K562 (cell line): Measurements from ENCODE around the gene MITF. TPM values are rescaled to one million over a fixed set of nuclear protein-coding genes. Genes with fewer than 3 reads are reported as not detected.

Experiments
- ATAC-seq: fragments of 200-7000 bp; cut with Tn5 transposase; 3 replicates; pipeline ENCODE4 v1.9.1; 2020; ENCODE audit warnings: moderate library complexity
- BruUV-seq: library from RNA; stranded (reverse); fragments of 400-500 nt; replicated peaks from 2 replicates; lab custom pipeline; 2021; lab: Mats Ljungman, UMichigan
- CTCF ChIA-PET: fragments of 300-600 bp; formaldehyde crosslinking; extraction: SDS; loops from one replicate; lab custom pipeline; 2021; ENCODE audit warnings: low intra/inter-chr PET ratio; lab: Yijun Ruan, JAX
- POLR2A ChIA-PET: fragments of 300-600, 350-650 bp; sonication (Branson Sonifier 250); formaldehyde crosslinking; extraction: SDS; loops from one replicate; lab custom pipeline; 2021; ENCODE audit warnings: antibody characterized with exemption, inconsistent platforms; lab: Yijun Ruan, JAX
- DNase-seq, 4 experiments: peaks; one replicate each; pipeline versions ENCODE4 v3.0.0 to v3.0.0-alpha.2; 2011 to 2018; ENCODE audit warnings: low spot score in 3 of 4, mixed read lengths in 3 of 4; ENCODE audit errors: extremely low read depth in 1 of 4
- FAIRE-seq: peaks from 2 replicates; lab custom pipeline; 2011; peaks lifted over from hg19 to GRCh38; lab: Jason Lieb, UNC
- H2AFZ ChIP-seq: 2 replicates; pipeline ENCODE4 v1.6.0; 2011; ENCODE audit warnings: low read depth, low read length, control low read depth, inconsistent platforms
- H3K27ac ChIP-seq: fragments of 200-600 bp; 3 replicates; pipeline ENCODE4 v1.8.0; 2011; ENCODE audit warnings: low read depth, mild to moderate bottlenecking, control low read depth, inconsistent platforms, low read length, moderate library complexity, mixed read lengths; ENCODE audit errors: extremely low read depth
- H3K27me3 ChIP-seq, 2 experiments: fragments of 300-600 bp in 1 of 2; 2 replicates in 1 of 2; 3 replicates in 1 of 2; pipeline versions ENCODE4 v1.6.0 to v1.8.0; 2011; ENCODE audit warnings: inconsistent platforms in 2 of 2, low read length in 2 of 2, mild to moderate bottlenecking in 1 of 2, mixed read lengths in 1 of 2, moderate library complexity in 1 of 2; ENCODE audit not compliant: control insufficient read depth in 2 of 2, insufficient read depth in 2 of 2
- H3K36me3 ChIP-seq: fragments of 300-600 bp; 3 replicates; pipeline ENCODE4 v1.8.0; 2011; ENCODE audit warnings: mild to moderate bottlenecking, low read length, inconsistent platforms; ENCODE audit not compliant: control insufficient read depth, insufficient read depth
- H3K4me1 ChIP-seq, 2 experiments: fragments of 200-600 bp in 1 of 2; replicated peaks in 1 of 2; 2 replicates in 1 of 2; 3 replicates in 1 of 2; pipeline versions ENCODE4 v1.5.1 to v1.8.0; 2011; ENCODE audit warnings: inconsistent platforms in 2 of 2, low read length in 2 of 2, mild to moderate bottlenecking in 1 of 2, mixed read lengths in 1 of 2, moderate library complexity in 1 of 2; ENCODE audit not compliant: control insufficient read depth in 2 of 2, insufficient read depth in 2 of 2
- H3K4me2 ChIP-seq: 2 replicates; pipeline ENCODE4 v1.6.1; 2011; ENCODE audit warnings: low read length, control low read depth, inconsistent platforms, mixed read lengths; ENCODE audit not compliant: insufficient read depth
- H3K4me3 ChIP-seq: fragments of 200-600 bp; sonication (generic), shearing (Covaris generic); 2 replicates; pipeline ENCODE4 v1.5.1; 2016; ENCODE audit warnings: control low read depth, inconsistent platforms
- H3K79me2 ChIP-seq: fragments of 200-600 bp; 3 replicates; pipeline ENCODE4 v1.8.0; 2011; ENCODE audit warnings: low read length, inconsistent platforms; ENCODE audit not compliant: control insufficient read depth, insufficient read depth
- H3K9ac ChIP-seq, 2 experiments: 2 replicates each; pipeline versions ENCODE4 v1.6.0 to v1.6.1; 2011; ENCODE audit warnings: low read depth in 2 of 2, low read length in 2 of 2, control low read depth in 1 of 2, inconsistent platforms in 1 of 2, mild to moderate bottlenecking in 1 of 2, mixed read lengths in 1 of 2; ENCODE audit not compliant: insufficient read depth in 1 of 2
- H3K9me1 ChIP-seq: one replicate; pipeline ENCODE4 v1.6.0; 2011; ENCODE audit warnings: inconsistent platforms, mild to moderate bottlenecking, low read length, moderate library complexity; ENCODE audit not compliant: control insufficient read depth, insufficient read depth
- H3K9me3 ChIP-seq: replicated peaks from 2 replicates; pipeline ENCODE4 v1.5.1; 2011; ENCODE audit warnings: low read depth, low read length, inconsistent platforms; ENCODE audit not compliant: control insufficient read depth, insufficient read depth
- H4K20me1 ChIP-seq: replicated peaks from 2 replicates; pipeline ENCODE4 v1.6.1; 2011; ENCODE audit warnings: low read length, inconsistent platforms, mixed read lengths; ENCODE audit not compliant: control insufficient read depth, insufficient read depth
- BCOR ChIP-seq: fragments of 450-650 bp; IDR thresholded peaks from 2 replicates; pipeline ENCODE4 v1.6.1; 2016
- BRF1 ChIP-seq: IDR thresholded peaks from 3 replicates; pipeline ENCODE4 v1.6.1; 2011; ENCODE audit warnings: borderline replicate concordance, mild to moderate bottlenecking; ENCODE audit not compliant: insufficient read length; ENCODE audit errors: extremely low read depth
- C11orf30 ChIP-seq: fragments of 450-650 bp; IDR thresholded peaks from 2 replicates; pipeline ENCODE4 v1.6.1; 2016; ENCODE audit warnings: low read depth, mild to moderate bottlenecking
- CLOCK ChIP-seq: fragments of 250-450 bp; sonication (Bioruptor Pico); IDR thresholded peaks from 2 replicates; pipeline ENCODE4 v1.4.0; 2020; ENCODE audit warnings: mild to moderate bottlenecking, moderate library complexity, borderline replicate concordance
- ERF ChIP-seq: fragments of 450-650 bp; formaldehyde crosslinking; IDR thresholded peaks from 2 replicates; pipeline ENCODE4 v1.4.0; 2020; ENCODE audit warnings: mild to moderate bottlenecking, mixed read lengths
- GTF3C2 ChIP-seq: IDR thresholded peaks from 3 replicates; pipeline ENCODE4 v1.6.1; 2011; ENCODE audit warnings: borderline replicate concordance, mild to moderate bottlenecking, moderate library complexity; ENCODE audit not compliant: insufficient read length; ENCODE audit errors: extremely low read depth
- HNRNPL ChIP-seq: fragments of 200-400 bp; formaldehyde crosslinking; IDR thresholded peaks from 2 replicates; pipeline ENCODE4 v1.6.1; 2017; ENCODE audit warnings: low read depth, mild to moderate bottlenecking, low read length
- MAFK ChIP-seq: IDR thresholded peaks from 2 replicates; pipeline ENCODE4 v1.6.1; 2011; ENCODE audit warnings: low read length, improper control_type of control experiment
- MCM3 ChIP-seq: fragments of 450-650 bp; IDR thresholded peaks from 2 replicates; pipeline ENCODE4 v1.6.1; 2016
- MED1 ChIP-seq: sonication (generic); formaldehyde crosslinking; IDR thresholded peaks from 2 replicates; pipeline ENCODE4 v1.8.1; 2023; ENCODE audit warnings: missing genetic modification reagents, borderline replicate concordance
- SIRT6 ChIP-seq: IDR thresholded peaks from one replicate; pipeline ENCODE4 v1.6.1; 2012; ENCODE audit warnings: low read depth, mild to moderate bottlenecking, control low read depth, inconsistent platforms, low read length, moderate library complexity
- SNAPC5 ChIP-seq: fragments of 250-450 bp; sonication (Bioruptor Pico); IDR thresholded peaks from 2 replicates; pipeline ENCODE4 v1.8.0; 2021; ENCODE audit warnings: moderate library complexity, mild to moderate bottlenecking, inconsistent platforms
- XRCC4 ChIP-seq: IDR thresholded peaks from one replicate; pipeline ENCODE4 v1.6.1; 2011; ENCODE audit not compliant: insufficient read depth, insufficient read length; ENCODE audit errors: extremely low read depth
- ZNF316 ChIP-seq: fragments of 450-650 bp; IDR thresholded peaks from 2 replicates; pipeline ENCODE4 v1.6.1; 2016
- ZNF76 ChIP-seq: fragments of 250-450 bp; sonication (Bioruptor Pico); IDR thresholded peaks from 2 replicates; pipeline ENCODE4 v1.4.0; 2020; ENCODE audit warnings: mild to moderate bottlenecking, moderate library complexity, borderline replicate concordance
- WGBS: fragments of 100-300 bp; shearing (Covaris generic); methylation state at CpG from one replicate; pipeline ENCODE4 v1.1.6; 2016; ENCODE audit warnings: low coverage, mixed read lengths; ENCODE audit not compliant: insufficient coverage; ENCODE audit errors: missing lambda C conversion rate; 5-methylcytosine and 5-hydroxymethylcytosine counted together
- in situ Hi-C: fragments of 300-500 bp; cut with MboI; formaldehyde crosslinking; loops from 4 replicates; pipeline ENCODE4 v1.15.0; 2018; ENCODE audit warnings: inconsistent platforms, mixed read lengths
- intact Hi-C: fragments of 100-400 bp; cut with micrococcal nuclease; formaldehyde crosslinking; loops from 2 replicates; pipeline ENCODE4 v1.14.2; 2022
- polyA plus RNA-seq, 8 experiments: library from polyadenylated mRNA; depleted of rRNA in 4 of 8; stranded (reverse) in 5 of 8; unstranded in 3 of 8; fragments of >200 nt; fragmentation: Nextera tagmentation in 2 of 8; fragmentation: Illumina TruSeq in 1 of 8; extraction: Ambion mirVana in 2 of 8; extraction: Trizol in 1 of 8; gene quantifications; 2 replicates each; pipeline versions ENCODE4 v1.2.1 to v1.2.3, GENCODE V29; 2011 to 2014; ENCODE audit warnings: inconsistent platforms in 1 of 8, missing spikeins in 1 of 8
- total RNA-seq, 7 experiments: library from RNA; depleted of rRNA in 6 of 7; stranded (reverse); fragments of >200 nt in 6 of 7; fragmentation: Illumina TruSeq in 2 of 7; extraction: Trizol in 2 of 7; gene quantifications; 2 replicates each; pipeline versions ENCODE4 v1.2.1 to v1.2.3, GENCODE V29; 2011 to 2021; ENCODE audit warnings: low replicate concordance in 1 of 7

Gene MITF
- total and polyA plus RNA-seq, 9 of the 15 experiments (the other 6 are each of a cell fraction or from before 2014, with no cell fraction given), result 5.6 to 14.9 (median 11.1) TPM

- TF ChIP-seq MAFK, result peak; percentile 58; the same call in 1 of the 2 replicates
- TF ChIP-seq CLOCK, result no peak
- TF ChIP-seq C11orf30, result peak; percentile 50; the same call in 1 of the 2 replicates
- 0 out of 2 replicates have a peak, but pooled peaks have one; percentile 34 for TF ChIP-seq ZNF316
- TF ChIP-seq MED1 (CRISPR knock-in tag), result no peak
- TF ChIP-seq ZNF76, result no peak
- TF ChIP-seq SNAPC5 (CRISPR knock-in tag), result no peak
Observed at GRCh38 chr3:69993757-69994156, 254.5 kb downstream of the MITF start (continued).

GRCh38 chr3:69994919-69995318 lies 255.7 kb downstream of the MITF start:
- Histone ChIP-seq H4K20me1 (no peaks in the 10 kb centered on the region), H3K79me2 (no peaks in the 10 kb centered on the region), H3K4me1 (peaks cover 4 to 7% of the 10 kb centered on the region in 2 experiments; a peak in 3 of 5 replicates), H3K27ac (no peak overlapping the region), H3K9ac (no peak overlapping the region), H3K36me3 (no peaks in the 10 kb centered on the region), H2AFZ (no peak overlapping the region), H3K4me3 (no peak overlapping the region), H3K9me3 (no peaks in the 10 kb centered on the region), H3K27me3 (no peaks in the 10 kb centered on the region), H3K4me2 (no peak overlapping the region), H3K9me1 (no peaks in the 10 kb centered on the region)
- no peak for DNase-seq
- no peak for FAIRE-seq
- intact Hi-C loops, result loop anchor here (2.0 kb wide), 1 partner anchor 306 kb away; no protein-coding TSS in a partner anchor
- ChIA-PET POLR2A (no interaction called here), CTCF (no interaction called here)
- in situ Hi-C loops, result no loop called here
- ATAC-seq, result no peak
- no TSS peak for BruUV-seq
- no peak for TF ChIP-seq BCOR
- TF ChIP-seq BRF1, result no peak
- no peak for TF ChIP-seq XRCC4
- TF ChIP-seq SIRT6, result no peak
- no peak for TF ChIP-seq MCM3
- no peak for TF ChIP-seq ERF (CRISPR knock-in tag)
- no peak for TF ChIP-seq HNRNPL
- no peak for TF ChIP-seq GTF3C2
- 32% methylated on average over 3 of the region's 3 CpGs for WGBS
